Aorta (tissue), 5 donors: ENCODE measurements around the gene INTS7. TPM values are rescaled to one million over a fixed set of nuclear protein-coding genes. Genes with fewer than 3 reads are reported as not detected.
"Not testable (repeated sequence)": the region's sequence is repeated elsewhere in the genome, so short reads cannot be mapped to it uniquely, and the experiment has no call there.

Experiments used
- ATAC-seq: fragments of 200-7000 bp; cut with Tn5 transposase; one replicate; pipeline ENCODE4 v1.9.1; 2022; ENCODE audit warnings: moderate library complexity; ENCODE audit not compliant: low FRiP score
- DNase-seq, 2 donors: peaks; one replicate each; pipeline ENCODE4 v3.0.0-alpha.2; 2020
- H3K27ac ChIP-seq, 2 donors: one replicate each; pipeline ENCODE4 v1.5.1; 2013; ENCODE audit warnings: low read length in 2 of 2, mild to moderate bottlenecking in 2 of 2, moderate library complexity in 2 of 2, control low read depth in 1 of 2, inconsistent platforms in 1 of 2, low read depth in 1 of 2
- H3K27me3 ChIP-seq, 2 donors: one replicate each; pipeline ENCODE4 v1.6.1; 2013; ENCODE audit warnings: control low read depth in 1 of 2, low read length in 1 of 2, mild to moderate bottlenecking in 1 of 2, moderate library complexity in 1 of 2; ENCODE audit not compliant: insufficient read depth in 2 of 2, control insufficient read depth in 1 of 2
- H3K36me3 ChIP-seq, 2 donors: one replicate each; pipeline ENCODE4 v1.6.1; 2013; ENCODE audit warnings: control low read depth in 1 of 2, low read length in 1 of 2, mild to moderate bottlenecking in 1 of 2; ENCODE audit not compliant: insufficient read depth in 2 of 2, control insufficient read depth in 1 of 2
- H3K4me1 ChIP-seq, 2 donors: one replicate each; pipeline ENCODE4 v1.6.1; 2013; ENCODE audit warnings: low read length in 2 of 2, control low read depth in 1 of 2, mild to moderate bottlenecking in 1 of 2, moderate library complexity in 1 of 2; ENCODE audit not compliant: insufficient read depth in 2 of 2, control insufficient read depth in 1 of 2
- H3K4me3 ChIP-seq, 2 donors: one replicate each; pipeline ENCODE4 v1.5.1; 2013; ENCODE audit warnings: low read length in 2 of 2, control low read depth in 1 of 2, mild to moderate bottlenecking in 1 of 2
- H3K9me3 ChIP-seq: one replicate; pipeline ENCODE4 v1.6.1; 2013; ENCODE audit warnings: mild to moderate bottlenecking, low read length; ENCODE audit not compliant: control insufficient read depth
- WGBS, 2 donors: extraction: QIAGEN DNeasy Blood & Tissue Kit; methylation state at CpG; one replicate each; pipeline ENCODE4 v1.1.7; 2013; 5-methylcytosine and 5-hydroxymethylcytosine counted together
- intact Hi-C, 2 donors: fragments of 100-400 bp; cut with DNase I; formaldehyde crosslinking; loops; one replicate each; pipeline versions ENCODE4 v1.14.2 to v1.15.0; 2022
- polyA plus RNA-seq, 2 donors: library from polyadenylated mRNA; stranded (reverse); fragments of 200-250 nt; gene quantifications; one replicate each; pipeline ENCODE4 v1.2.3, GENCODE V29; 2013
- total RNA-seq, 2 donors: library from RNA; stranded (reverse); fragmentation: NEBNext Ultra II Directional; extraction: Animal tissue kit (Norgen Biotek cat#: 25700); gene quantifications; one replicate each; pipeline ENCODE4 v1.2.1, GENCODE V29; 2021
- donor health status: healthy with polysubstance abuse.
- donor health status: Bipolar disorder and iron deficiency.
- donor health status: DM: no; HTN: no; CAD: no.
- donor health status: DM: no; HTN: no; CAD: no.
- donor health status: DM: yes; HTN: yes; CAD: no.

INTS7 gene
- total and polyA plus RNA-seq, 4 donors: 3.8 to 9.4 (median 5.7) TPM

GRCh38 chr1:212004895-212005608 is 30.3 kb downstream of the INTS7 start:
- Histone ChIP-seq H3K9me3 (no peaks in the 10 kb centered on the region), H3K4me1 (no peaks in the 10 kb centered on the region), H3K27ac (no peak overlapping the region), H3K4me3 (no peak overlapping the region), H3K27me3 (no peaks in the 10 kb centered on the region), H3K36me3 (peaks cover 3% of the 10 kb centered on the region in 2 donors)
- WGBS, 2 donors: 89 to 92% methylated on average over 7 of the region's 7 CpGs
- DNase-seq: no peak
- intact Hi-C loops: no loop called here
- no peak for ATAC-seq

GRCh38 chr1:212002536-212002935 is 32.8 kb downstream of the INTS7 start:
- Histone ChIP-seq H3K4me3 (no peak overlapping the region), H3K4me1 (peaks cover 0 to 2% of the 10 kb centered on the region in 2 donors), H3K36me3 (peaks cover 0 to 3% of the 10 kb centered on the region in 2 donors), H3K27ac (no peak overlapping the region), H3K9me3 (no peaks in the 10 kb centered on the region), H3K27me3 (no peaks in the 10 kb centered on the region)
- 66 to 73% methylated on average over 3 of the region's 3 CpGs for WGBS, 2 donors
- ATAC-seq (no peak), DNase-seq (no peak)
- intact Hi-C loops: no loop called here

DNA sequence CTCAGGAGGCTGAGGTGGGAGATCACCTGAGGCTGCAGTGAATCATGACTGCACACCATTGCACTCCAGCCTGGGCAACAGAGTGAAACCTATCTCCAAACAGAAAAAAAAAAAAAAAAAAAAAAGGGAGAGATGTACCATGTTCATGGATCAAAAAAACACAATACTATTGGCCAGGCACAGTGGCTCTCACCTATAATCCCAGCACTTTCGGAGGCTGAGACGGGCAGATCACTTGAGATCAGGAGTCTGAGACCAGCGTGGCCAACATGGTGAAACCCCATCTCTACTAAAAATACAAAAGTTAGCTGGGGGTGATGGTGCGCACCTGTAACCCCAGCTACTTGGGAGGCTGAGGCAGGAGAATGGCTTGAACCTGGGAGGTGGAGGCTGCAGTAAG is 37.9 kb downstream of the INTS7 start:
- H3K27me3 ChIP-seq, H3K36me3 ChIP-seq, H3K4me1 ChIP-seq, ATAC-seq, DNase-seq, H3K27ac ChIP-seq, H3K9me3 ChIP-seq, intact Hi-C loops, H3K4me3 ChIP-seq: not testable (repeated sequence)
- WGBS, 2 donors: 98 to 99% methylated on average over 4 of the region's 4 CpGs

DNA sequence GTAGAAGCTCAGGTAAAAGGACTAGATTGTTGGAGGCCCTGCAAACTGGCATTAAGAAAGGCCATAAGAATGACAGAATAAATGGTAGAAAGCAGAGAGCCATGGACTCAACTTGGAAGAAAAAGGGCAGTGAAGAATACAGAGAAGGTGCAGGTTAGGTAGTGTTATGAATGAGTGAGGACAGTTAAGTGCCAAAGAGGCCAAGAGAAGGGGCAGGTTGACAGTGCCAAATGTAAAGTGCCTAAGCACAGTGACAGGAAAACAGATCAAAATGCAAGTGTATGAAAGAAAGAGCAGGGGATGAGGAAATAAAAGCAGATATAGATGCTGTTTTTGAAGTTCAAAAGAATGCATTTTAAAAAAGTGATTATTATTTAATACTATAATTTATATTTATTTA is 43.7 kb downstream of the INTS7 start:
- no peak overlapping the region for H3K27ac ChIP-seq
- H3K36me3 ChIP-seq: no peaks in the 10 kb centered on the region
- no peaks in the 10 kb centered on the region for H3K4me1 ChIP-seq
- intact Hi-C loops: no loop called here
- no peaks in the 10 kb centered on the region for H3K9me3 ChIP-seq
- H3K27me3 ChIP-seq: no peaks in the 10 kb centered on the region
- DNase-seq (no peak), ATAC-seq (no peak)
- H3K4me3 ChIP-seq: no peak overlapping the region

DNA sequence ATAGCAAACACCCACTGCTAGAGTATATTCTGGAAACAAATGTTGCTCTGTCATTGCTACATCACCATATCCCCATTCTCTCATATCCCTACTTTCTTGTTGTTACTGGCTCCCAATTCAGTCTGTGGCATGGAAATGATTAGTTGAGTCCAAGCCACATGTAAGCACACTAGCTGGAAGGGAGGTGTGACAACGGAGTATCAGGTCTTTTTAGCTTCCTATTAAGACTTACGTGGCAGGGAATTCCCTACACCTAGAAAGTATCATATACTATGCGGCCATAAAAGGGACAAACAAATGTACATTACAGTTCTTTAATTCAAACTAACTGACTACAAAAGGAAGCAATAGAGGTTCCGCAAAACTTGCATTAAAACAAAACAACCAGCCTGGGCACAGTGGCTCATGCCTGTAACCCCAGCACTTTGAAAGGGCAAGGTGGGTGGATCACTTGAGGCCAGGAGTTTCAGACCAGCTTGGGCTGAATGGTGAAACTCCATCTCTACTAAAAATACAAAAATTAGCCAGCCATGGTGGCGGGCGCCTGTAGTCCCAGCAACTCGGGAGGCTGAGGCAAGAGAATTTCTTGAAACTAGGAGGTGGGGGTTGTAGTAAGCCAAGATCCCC is 48.6 kb downstream of the INTS7 start:
- DNase-seq: no peak
- 82 to 85% methylated on average over 7 of the region's 7 CpGs for WGBS, 2 donors
- no peaks in the 10 kb centered on the region for H3K4me1 ChIP-seq
- ATAC-seq: no peak
- intact Hi-C loops: no loop called here
- H3K27ac ChIP-seq: no peak overlapping the region
- H3K4me3 ChIP-seq: no peak overlapping the region
- peaks cover 2 to 4% of the 10 kb centered on the region in 2 donors for H3K36me3 ChIP-seq
- H3K9me3 ChIP-seq: no peaks in the 10 kb centered on the region
- H3K27me3 ChIP-seq: no peaks in the 10 kb centered on the region

DNA sequence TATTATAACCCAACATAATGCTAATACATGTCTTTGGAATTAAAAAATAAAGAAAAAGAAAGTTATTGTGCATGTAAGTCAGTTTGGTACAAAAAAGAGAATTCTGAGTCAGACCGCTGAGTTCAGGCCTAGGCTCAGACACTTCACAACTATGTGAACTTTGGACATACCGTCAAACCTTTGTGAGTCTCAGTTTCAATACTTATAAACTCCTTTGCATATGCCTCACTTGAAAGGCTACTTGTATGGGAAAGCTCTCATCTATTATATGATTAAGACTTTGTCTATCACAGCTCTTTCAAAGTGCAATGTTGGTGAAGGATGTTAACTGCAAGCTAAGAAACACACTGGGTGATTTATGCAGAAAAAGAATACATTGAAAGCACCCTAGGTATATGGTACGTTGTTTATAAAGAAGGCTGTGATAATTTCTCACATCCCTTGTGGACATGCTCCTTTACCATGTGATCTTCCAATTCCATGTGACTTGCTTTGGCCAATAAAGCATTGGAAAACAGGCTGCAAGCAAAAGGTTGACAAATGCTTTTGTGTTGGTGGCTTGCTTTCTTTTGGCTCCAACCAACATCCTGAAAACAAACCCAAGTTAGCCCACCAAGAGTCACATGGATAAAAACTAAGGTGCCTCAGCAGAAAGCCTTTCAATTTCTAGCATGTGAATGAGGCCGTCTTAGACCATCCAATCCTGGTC is 49.6 kb downstream of the INTS7 start:
- DNase-seq: no peak
- Histone ChIP-seq H3K4me1 (no peaks in the 10 kb centered on the region), H3K9me3 (no peaks in the 10 kb centered on the region), H3K27me3 (no peaks in the 10 kb centered on the region), H3K36me3 (peaks cover 2 to 4% of the 10 kb centered on the region in 2 donors), H3K27ac (no peak overlapping the region), H3K4me3 (no peak overlapping the region)
- 94 to 96% methylated on average over 4 of the region's 4 CpGs for WGBS, 2 donors
- intact Hi-C loops: no loop called here
- no peak for ATAC-seq

DNA sequence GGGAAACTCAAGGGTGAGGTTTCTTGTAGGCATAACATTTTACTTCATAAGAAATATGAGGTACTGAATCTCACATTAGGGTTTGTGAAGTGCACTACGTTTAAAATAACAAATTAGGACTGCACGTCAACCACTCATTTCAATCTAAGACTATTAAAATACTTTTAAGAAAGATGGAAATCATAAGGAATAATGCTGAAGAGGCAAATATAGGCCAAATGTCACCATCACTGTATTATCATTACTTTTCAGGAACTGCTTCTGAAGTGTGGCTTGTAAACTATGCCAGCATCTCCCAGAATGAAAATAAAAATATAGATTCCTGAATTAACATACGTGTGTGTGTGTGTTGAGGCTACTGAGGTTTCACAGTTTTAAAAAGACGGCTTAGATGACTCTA is 56.8 kb downstream of the INTS7 start:
- H3K27me3 ChIP-seq: no peaks in the 10 kb centered on the region
- H3K36me3 ChIP-seq: no peaks in the 10 kb centered on the region
- H3K27ac ChIP-seq: no peak overlapping the region
- intact Hi-C loops: no loop called here
- WGBS, 2 donors: 94% methylated on average over 4 of the region's 4 CpGs
- H3K4me3 ChIP-seq: no peak overlapping the region
- H3K9me3 ChIP-seq: no peaks in the 10 kb centered on the region
- ATAC-seq (no peak), DNase-seq (no peak)
- H3K4me1 ChIP-seq: no peaks in the 10 kb centered on the region

GRCh38 chr1:211975152-211975941 is 60.0 kb downstream of the INTS7 start:
- no peaks in the 10 kb centered on the region for H3K27me3 ChIP-seq
- H3K27ac ChIP-seq: no peak overlapping the region
- H3K4me1 ChIP-seq: no peaks in the 10 kb centered on the region
- no peaks in the 10 kb centered on the region for H3K36me3 ChIP-seq
- H3K9me3 ChIP-seq: no peaks in the 10 kb centered on the region
- DNase-seq (no peak), ATAC-seq (no peak)
- no peak overlapping the region for H3K4me3 ChIP-seq
- 2 to 5% methylated on average over 3 of the region's 3 CpGs for WGBS, 2 donors
- intact Hi-C loops: no loop called here
